Measurements from ENCODE around the gene TTLL1.

DNA sequence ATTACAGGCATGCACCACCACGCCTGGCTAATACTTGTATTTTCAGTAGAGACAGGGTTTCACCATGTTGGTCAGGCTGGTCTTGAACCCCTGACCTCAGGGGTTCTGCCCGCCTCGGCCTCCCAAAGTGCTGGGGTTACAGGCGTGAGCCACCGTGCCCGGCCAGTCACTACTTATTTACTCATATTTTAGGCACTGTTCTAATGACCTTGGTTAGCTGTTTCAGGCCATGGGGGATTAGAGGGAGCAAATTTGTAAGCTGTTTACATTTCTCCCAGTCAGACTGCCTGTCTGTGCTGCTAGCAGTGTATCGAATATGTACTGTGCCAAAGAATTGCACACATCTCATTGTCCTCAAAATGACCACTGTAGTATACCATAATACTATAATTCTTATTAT is 41.6 kb downstream of the TTLL1 start:
- TF ChIP-seq, protein P1, sequence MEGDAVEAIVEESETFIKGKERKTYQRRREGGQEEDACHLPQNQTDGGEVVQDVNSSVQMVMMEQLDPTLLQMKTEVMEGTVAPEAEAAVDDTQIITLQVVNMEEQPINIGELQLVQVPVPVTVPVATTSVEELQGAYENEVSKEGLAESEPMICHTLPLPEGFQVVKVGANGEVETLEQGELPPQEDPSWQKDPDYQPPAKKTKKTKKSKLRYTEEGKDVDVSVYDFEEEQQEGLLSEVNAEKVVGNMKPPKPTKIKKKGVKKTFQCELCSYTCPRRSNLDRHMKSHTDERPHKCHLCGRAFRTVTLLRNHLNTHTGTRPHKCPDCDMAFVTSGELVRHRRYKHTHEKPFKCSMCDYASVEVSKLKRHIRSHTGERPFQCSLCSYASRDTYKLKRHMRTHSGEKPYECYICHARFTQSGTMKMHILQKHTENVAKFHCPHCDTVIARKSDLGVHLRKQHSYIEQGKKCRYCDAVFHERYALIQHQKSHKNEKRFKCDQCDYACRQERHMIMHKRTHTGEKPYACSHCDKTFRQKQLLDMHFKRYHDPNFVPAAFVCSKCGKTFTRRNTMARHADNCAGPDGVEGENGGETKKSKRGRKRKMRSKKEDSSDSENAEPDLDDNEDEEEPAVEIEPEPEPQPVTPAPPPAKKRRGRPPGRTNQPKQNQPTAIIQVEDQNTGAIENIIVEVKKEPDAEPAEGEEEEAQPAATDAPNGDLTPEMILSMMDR (IDR thresholded peaks at IDR 0.05), result no peak
- no peak for TF ChIP-seq POLR2AphosphoS5 (IDR thresholded peaks at IDR 0.05; ENCODE audit: insufficient read depth in 1 of 2, low read depth in 1 of 2)

All from vagina (tissue), 2 donors.